ENCODE results near the gene RNASE1.

Gene RNASE1

GRCh38 chr14:20801726-20802125 lies 918 bp downstream of the RNASE1 start:
- FAIRE-seq (no peak), DNase-seq (ENCODE audit: insufficient read length) (no peak)
- no peak for TF ChIP-seq POLR2AphosphoS5 (IDR thresholded peaks at IDR 0.05; ENCODE audit: low read depth, low read length)
- TF ChIP-seq TAF1 (IDR thresholded peaks at IDR 0.05; ENCODE audit: borderline replicate concordance, low read depth, low read length) = no peak
- no peak for TF ChIP-seq POLR2A (IDR thresholded peaks at IDR 0.05; ENCODE audit: low read depth, low read length)

DNA sequence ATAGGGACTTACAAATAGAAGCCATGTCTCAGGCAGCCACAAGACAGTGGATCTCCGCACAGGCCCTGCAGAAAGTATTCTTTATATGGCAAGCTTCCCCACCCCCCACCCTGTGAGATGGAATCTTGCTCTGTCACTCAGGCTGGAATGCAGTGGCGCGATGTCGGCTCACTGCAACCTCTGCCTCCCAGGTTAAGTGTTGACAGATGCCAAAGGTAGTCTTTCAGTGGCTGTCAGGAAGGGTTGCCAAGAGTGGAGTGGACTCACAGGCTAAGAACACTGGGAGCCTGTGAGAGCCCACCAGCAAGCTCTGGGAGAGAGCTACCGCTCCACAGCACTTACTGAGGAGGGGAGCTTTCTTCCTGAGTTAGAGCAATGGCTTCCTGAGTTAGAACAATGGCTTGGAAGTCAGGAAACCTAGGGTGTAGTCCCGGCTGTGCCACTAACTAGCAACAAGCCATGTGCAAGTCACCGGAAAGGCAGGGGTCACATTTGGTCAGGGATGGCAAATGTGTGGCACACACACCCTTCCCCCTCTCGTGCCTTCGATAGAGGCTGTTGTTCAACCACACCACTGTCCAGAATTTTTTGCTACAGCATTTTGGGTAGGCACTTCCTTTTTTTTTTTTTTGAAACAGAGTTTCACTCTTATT lies 2.6 kb downstream of the RNASE1 start:
- TF ChIP-seq POLR2A (IDR thresholded peaks at IDR 0.05; ENCODE audit: low read depth, low read length) (no peak), TAF1 (IDR thresholded peaks at IDR 0.05; ENCODE audit: borderline replicate concordance, low read depth, low read length) (no peak), POLR2AphosphoS5 (IDR thresholded peaks at IDR 0.05; ENCODE audit: low read depth, low read length) (no peak)
- no peak for DNase-seq (ENCODE audit: insufficient read length)
- no peak for FAIRE-seq

GRCh38 chr14:20799456-20799891 lies 3.2 kb downstream of the RNASE1 start:
- FAIRE-seq = no peak

DNA sequence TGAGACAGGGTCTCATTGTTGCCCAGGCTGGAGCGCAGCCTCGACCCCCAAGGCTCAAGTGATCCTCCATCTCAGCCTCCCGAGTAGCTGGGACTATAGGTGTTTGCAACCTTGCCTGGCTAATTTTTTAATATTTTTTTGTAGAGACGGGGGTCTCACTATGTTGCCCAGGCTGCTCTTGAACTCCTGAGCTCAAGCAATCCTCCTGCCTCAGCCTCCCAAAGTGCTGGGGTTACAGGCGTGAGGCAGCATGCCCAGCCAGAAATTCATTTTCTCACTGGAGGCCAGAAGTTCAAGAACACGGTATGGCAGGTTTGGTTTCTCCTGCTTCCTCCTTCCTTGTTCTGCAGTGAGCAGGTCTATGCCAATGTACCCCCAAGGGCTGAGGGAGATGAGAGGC lies 3.7 kb downstream of the RNASE1 start:
- TF ChIP-seq TAF1 (IDR thresholded peaks at IDR 0.05; ENCODE audit: borderline replicate concordance, low read depth, low read length) (no peak), POLR2A (IDR thresholded peaks at IDR 0.05; ENCODE audit: low read depth, low read length) (no peak), POLR2AphosphoS5 (IDR thresholded peaks at IDR 0.05; ENCODE audit: low read depth, low read length) (no peak)
- FAIRE-seq = no peak
- no peak for DNase-seq (ENCODE audit: insufficient read length)

More at GRCh38 chr14:20799456-20799891, 3.2 kb downstream of the RNASE1 start:
- DNase-seq (ENCODE audit: insufficient read length) = no peak
- TF ChIP-seq POLR2A (IDR thresholded peaks at IDR 0.05; ENCODE audit: low read depth, low read length) (no peak), TAF1 (IDR thresholded peaks at IDR 0.05; ENCODE audit: borderline replicate concordance, low read depth, low read length) (no peak), POLR2AphosphoS5 (IDR thresholded peaks at IDR 0.05; ENCODE audit: low read depth, low read length) (no peak)

DNA sequence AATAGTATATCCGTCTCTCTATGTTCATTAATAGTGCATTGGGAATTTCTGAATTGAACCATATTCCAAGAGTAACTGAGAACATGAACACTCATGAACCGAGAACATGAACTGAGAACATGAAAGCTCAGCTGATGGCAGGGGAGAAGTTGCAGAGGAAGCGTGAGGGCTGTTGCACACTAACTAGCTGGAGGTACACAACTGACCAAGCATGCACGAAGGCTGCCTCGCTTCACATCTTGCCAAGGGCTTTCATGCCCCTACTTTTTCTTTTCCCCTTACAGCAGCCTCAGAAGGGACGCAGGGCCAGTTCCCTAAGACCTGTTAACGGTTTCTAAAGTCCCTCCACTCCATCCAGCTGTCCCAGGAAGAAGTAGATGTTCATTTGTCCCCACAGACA lies 4.3 kb downstream of the RNASE1 start:
- TF ChIP-seq POLR2A (IDR thresholded peaks at IDR 0.05; ENCODE audit: low read depth, low read length) (no peak), TAF1 (IDR thresholded peaks at IDR 0.05; ENCODE audit: borderline replicate concordance, low read depth, low read length) (no peak), POLR2AphosphoS5 (IDR thresholded peaks at IDR 0.05; ENCODE audit: low read depth, low read length) (no peak)
- DNase-seq (ENCODE audit: insufficient read length) (no peak), FAIRE-seq (no peak)

GRCh38 chr14:20797164-20797563 lies 5.5 kb downstream of the RNASE1 start:
- FAIRE-seq = no peak

GRCh38 chr14:20794644-20795369 lies 7.8 kb downstream of the RNASE1 start:
- no peak for FAIRE-seq
- no peak for TF ChIP-seq POLR2AphosphoS5 (IDR thresholded peaks at IDR 0.05; ENCODE audit: low read depth, low read length)
- no peak for TF ChIP-seq TAF1 (IDR thresholded peaks at IDR 0.05; ENCODE audit: borderline replicate concordance, low read depth, low read length)
- TF ChIP-seq POLR2A (IDR thresholded peaks at IDR 0.05; ENCODE audit: low read depth, low read length) = no peak
- no peak for DNase-seq (ENCODE audit: insufficient read length)

More at GRCh38 chr14:20797164-20797563, 5.5 kb downstream of the RNASE1 start:
- DNase-seq (ENCODE audit: insufficient read length) = no peak
- TF ChIP-seq TAF1 (IDR thresholded peaks at IDR 0.05; ENCODE audit: borderline replicate concordance, low read depth, low read length) (no peak), POLR2AphosphoS5 (IDR thresholded peaks at IDR 0.05; ENCODE audit: low read depth, low read length) (no peak), POLR2A (IDR thresholded peaks at IDR 0.05; ENCODE audit: low read depth, low read length) (no peak)

DNA sequence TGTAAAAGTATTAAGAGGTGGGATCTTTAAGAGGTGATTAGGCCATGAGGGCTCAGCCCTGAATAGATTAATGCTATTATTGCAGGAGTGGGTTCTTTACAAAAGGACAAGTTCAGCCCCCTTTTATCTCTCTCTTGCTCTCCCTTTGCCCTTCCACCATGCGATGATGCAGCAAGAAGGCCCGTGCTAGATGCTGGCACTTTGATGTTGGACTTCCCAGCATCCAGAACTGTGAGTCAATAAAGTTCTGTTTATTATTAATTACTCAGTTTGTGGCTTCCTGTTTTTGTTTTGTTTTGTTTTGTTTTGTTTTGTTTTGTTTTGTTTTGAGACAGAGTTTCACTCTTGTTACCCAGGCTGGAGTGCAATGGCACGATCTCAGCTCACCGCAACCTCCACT lies 10.1 kb downstream of the RNASE1 start:
- FAIRE-seq (no peak), DNase-seq (ENCODE audit: insufficient read length) (no peak)
- TF ChIP-seq POLR2A (IDR thresholded peaks at IDR 0.05; ENCODE audit: low read depth, low read length) = no peak
- no peak for TF ChIP-seq POLR2AphosphoS5 (IDR thresholded peaks at IDR 0.05; ENCODE audit: low read depth, low read length)
- TF ChIP-seq TAF1 (IDR thresholded peaks at IDR 0.05; ENCODE audit: borderline replicate concordance, low read depth, low read length) = no peak

DNA sequence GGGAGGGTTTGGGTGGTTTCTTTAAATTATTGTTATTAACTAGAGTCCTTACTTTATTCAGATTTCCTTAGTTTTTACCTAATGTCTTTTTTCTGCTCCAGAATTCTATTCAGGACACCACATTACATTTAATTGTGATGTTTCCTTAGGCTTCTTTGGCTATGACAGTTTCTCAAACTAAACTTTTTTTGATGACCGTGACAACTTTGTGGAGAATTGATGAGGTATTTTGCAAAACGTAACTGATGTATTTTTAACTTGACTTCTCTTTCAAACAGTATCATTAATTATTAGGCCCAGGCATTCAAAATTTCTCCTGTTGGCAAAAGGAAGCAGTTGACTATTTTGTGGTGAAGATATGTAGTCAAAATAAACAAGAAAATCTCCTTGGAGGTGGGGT lies 11.0 kb downstream of the RNASE1 start:
- FAIRE-seq (no peak), DNase-seq (ENCODE audit: insufficient read length) (no peak)
- TF ChIP-seq TAF1 (IDR thresholded peaks at IDR 0.05; ENCODE audit: borderline replicate concordance, low read depth, low read length) (no peak), POLR2AphosphoS5 (IDR thresholded peaks at IDR 0.05; ENCODE audit: low read depth, low read length) (no peak), POLR2A (IDR thresholded peaks at IDR 0.05; ENCODE audit: low read depth, low read length) (no peak)

DNA sequence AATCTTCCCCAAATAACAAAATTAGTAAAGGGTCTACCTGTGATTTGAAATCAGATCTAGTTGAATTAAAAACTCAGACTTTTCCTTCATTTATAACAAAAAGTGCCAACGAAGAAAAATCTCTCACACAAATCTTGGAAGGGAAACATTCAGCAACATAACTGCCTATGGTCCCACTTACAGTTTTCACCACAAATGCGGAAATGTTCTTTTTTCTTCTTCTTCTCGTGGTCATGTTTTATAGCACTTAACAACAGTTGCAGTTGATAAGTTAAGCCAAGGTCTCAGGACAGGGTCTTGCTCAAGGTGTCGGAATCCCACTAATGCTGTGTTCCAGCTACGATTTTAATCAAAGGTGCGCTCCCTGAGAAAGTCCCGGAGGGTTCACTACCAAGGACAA lies 11.5 kb downstream of the RNASE1 start:
- DNase-seq (ENCODE audit: insufficient read length) (no peak), FAIRE-seq (no peak)
- no peak for TF ChIP-seq POLR2A (IDR thresholded peaks at IDR 0.05; ENCODE audit: low read depth, low read length)
- TF ChIP-seq TAF1 (IDR thresholded peaks at IDR 0.05; ENCODE audit: borderline replicate concordance, low read depth, low read length) = no peak

GRCh38 chr14:20790464-20791116 lies 12.1 kb downstream of the RNASE1 start:
- DNase-seq (ENCODE audit: insufficient read length) (no peak), FAIRE-seq (no peak)
- no peak for TF ChIP-seq POLR2A (IDR thresholded peaks at IDR 0.05; ENCODE audit: low read depth, low read length)
- TF ChIP-seq TAF1 (IDR thresholded peaks at IDR 0.05; ENCODE audit: borderline replicate concordance, low read depth, low read length) = no peak
- TF ChIP-seq POLR2AphosphoS5 (IDR thresholded peaks at IDR 0.05; ENCODE audit: low read depth, low read length) = no peak

All from GM12892 (cell line).